HEK293T (cell line): ENCODE data around the gene CPEB4.

Source experiments
- FOXA1 ChIP-seq: fragments of 450-650 bp; IDR thresholded peaks from 2 replicates; pipeline ENCODE4 v1.6.1; 2016; ENCODE audit warnings: mild to moderate bottlenecking
- FOXK2 ChIP-seq: fragments of 450-650 bp; IDR thresholded peaks from 2 replicates; pipeline ENCODE4 v1.6.1; 2016; ENCODE audit warnings: mild to moderate bottlenecking

DNA sequence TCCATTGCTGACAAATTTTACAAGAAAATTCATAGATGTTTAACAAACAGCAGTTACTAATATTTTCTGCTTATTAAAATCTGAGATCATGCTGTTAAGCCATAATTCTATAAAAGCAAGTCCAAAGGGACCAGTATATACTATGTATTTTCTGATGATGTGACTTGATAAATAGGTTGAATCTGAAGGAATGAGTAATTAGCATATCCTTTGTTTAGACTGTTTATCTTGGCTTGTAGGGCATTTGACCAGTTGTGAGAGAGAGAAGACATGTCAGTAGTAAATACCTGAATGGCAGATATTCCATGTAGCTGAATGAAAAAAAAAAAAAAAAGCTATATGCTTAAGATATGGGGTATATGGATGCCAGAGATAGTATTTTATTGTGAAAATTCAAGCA lies 14.6 kb downstream of the CPEB4 start:
- TF ChIP-seq FOXA1 (no peak), FOXK2 (no peak)
